HG02763 (cell line): Measurements from ENCODE around the gene CXCR5.

Experiments
- ATAC-seq: cut with Tn5 transposase; IDR thresholded peaks from one replicate; pipeline ENCODE4 v1.9.1; 2021; ENCODE audit warnings: mild to moderate bottlenecking, moderate library complexity; ENCODE audit not compliant: unreplicated experiment

CXCR5 gene

GRCh38 chr11:118924591-118925585 is 41.2 kb downstream of the CXCR5 start:
- ATAC-seq = no peak

- ATAC-seq = no peak
These were observed 43.9 kb downstream of the CXCR5 start for GRCh38 chr11:118927554-118928100.

GRCh38 chr11:118928101-118928869 is 44.6 kb downstream of the CXCR5 start:
- ATAC-seq = peak; percentile 29

- no peak for ATAC-seq
These were observed 45.3 kb downstream of the CXCR5 start for GRCh38 chr11:118928870-118929500.

- no peak for ATAC-seq
These were observed 45.9 kb downstream of the CXCR5 start for GRCh38 chr11:118929501-118930093.

- ATAC-seq = no peak
These were observed 46.5 kb downstream of the CXCR5 start for GRCh38 chr11:118930094-118930712.

GRCh38 chr11:118931571-118931970 is 47.9 kb downstream of the CXCR5 start:
- no peak for ATAC-seq

GRCh38 chr11:118933486-118933885 is 49.8 kb downstream of the CXCR5 start:
- ATAC-seq = no peak

- no peak for ATAC-seq
These were observed 51.7 kb downstream of the CXCR5 start for GRCh38 chr11:118935376-118935775.

GRCh38 chr11:118938491-118939403 is 55.1 kb downstream of the CXCR5 start:
- no peak for ATAC-seq

- ATAC-seq = no peak
These were observed 55.8 kb downstream of the CXCR5 start for GRCh38 chr11:118939404-118939915.

GRCh38 chr11:118939953-118940598 is 56.4 kb downstream of the CXCR5 start:
- ATAC-seq = no peak

GRCh38 chr11:118947091-118947490 is 63.4 kb downstream of the CXCR5 start:
- ATAC-seq = no peak
